HG02852 (cell line): Measurements from ENCODE around the gene SLC17A9.

Experiments
- ATAC-seq: cut with Tn5 transposase; IDR thresholded peaks from one replicate; pipeline ENCODE4 v1.9.1; 2021; ENCODE audit warnings: mild to moderate bottlenecking, moderate library complexity; ENCODE audit not compliant: unreplicated experiment

SLC17A9 gene

DNA sequence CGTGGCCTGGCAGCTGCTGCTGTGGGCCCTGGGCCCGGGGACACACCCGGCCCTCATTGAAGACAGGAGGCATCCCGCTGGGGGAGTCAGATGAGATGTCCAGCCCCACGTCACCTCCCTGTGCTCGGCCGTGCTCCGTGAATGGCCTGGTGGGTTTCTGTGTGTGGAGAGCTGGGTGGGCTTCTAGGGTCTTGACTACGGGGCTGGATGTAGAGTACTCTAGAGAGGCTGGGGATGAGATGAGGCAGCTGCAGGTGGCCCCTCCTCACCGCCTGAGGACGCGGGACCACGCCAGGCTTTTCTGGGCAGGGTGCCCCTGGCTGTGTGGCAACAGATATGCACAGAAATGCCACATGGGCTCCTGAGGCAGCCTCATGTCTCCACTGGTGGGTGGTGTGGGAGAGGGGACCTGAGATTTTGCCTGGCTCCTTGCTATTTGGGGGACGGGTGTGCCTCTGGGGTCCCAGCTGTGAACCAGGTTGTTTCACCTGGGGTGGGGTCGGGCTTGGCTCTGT is 62.7 kb downstream of the SLC17A9 start:
- no peak for ATAC-seq

DNA sequence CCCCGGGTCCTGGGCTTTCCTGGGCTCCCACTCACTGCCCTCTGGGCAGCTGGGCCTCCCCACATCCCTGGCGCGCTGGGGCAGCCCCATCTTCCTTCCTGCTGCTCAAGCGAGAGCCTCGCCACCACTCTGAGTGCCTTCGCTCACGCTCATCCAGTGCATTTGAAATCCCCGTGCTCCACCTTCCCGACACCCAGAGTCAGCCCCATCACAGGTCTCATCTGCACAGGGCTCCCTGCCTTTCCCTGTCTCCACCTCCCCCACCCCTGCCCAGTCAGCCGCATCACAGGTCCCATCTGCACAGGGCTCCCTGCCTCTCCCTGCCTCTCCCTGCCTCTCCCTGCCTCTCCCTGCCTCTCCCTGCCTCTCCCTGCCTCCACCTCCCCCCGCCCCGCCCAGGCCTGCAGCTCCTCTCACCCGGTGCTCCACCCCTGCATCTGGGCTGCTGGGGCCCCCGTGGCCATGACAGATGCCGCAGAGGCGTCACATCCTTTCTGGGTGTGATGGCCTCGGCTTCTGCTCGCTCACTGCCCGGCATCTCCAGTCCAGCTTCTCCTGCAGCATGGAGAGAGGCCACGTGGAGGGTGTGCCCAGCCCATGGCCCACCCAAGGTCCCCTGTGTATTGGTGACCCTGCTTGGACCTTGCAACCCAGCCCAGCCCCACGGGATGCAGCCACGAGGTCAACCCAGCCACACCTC is 63.3 kb downstream of the SLC17A9 start:
- ATAC-seq = no peak

- ATAC-seq = no peak
Measured at GRCh38 chr20:63016514-63017075, 64.1 kb downstream of the SLC17A9 start.

- ATAC-seq = no peak
Measured at GRCh38 chr20:63017076-63017825, 64.7 kb downstream of the SLC17A9 start.

- ATAC-seq = no peak
Measured at GRCh38 chr20:63017826-63018411, 65.4 kb downstream of the SLC17A9 start.
